GM19023 (cell line): ENCODE results near the gene ANO6.

Experiments used
- ATAC-seq: cut with Tn5 transposase; IDR thresholded peaks from one replicate; pipeline ENCODE4 v1.9.1; 2021; ENCODE audit warnings: mild to moderate bottlenecking, moderate library complexity; ENCODE audit not compliant: unreplicated experiment

ANO6 gene

GRCh38 chr12:45342171-45342570, 126.3 kb downstream of the ANO6 start:
- ATAC-seq: no peak

GRCh38 chr12:45342848-45343247, 127.0 kb downstream of the ANO6 start:
- ATAC-seq: no peak

GRCh38 chr12:45343269-45344051, 127.6 kb downstream of the ANO6 start:
- ATAC-seq: no peak

- ATAC-seq: no peak
Observed at GRCh38 chr12:45348311-45348710, 132.4 kb downstream of the ANO6 start.

GRCh38 chr12:45348986-45349385, 133.1 kb downstream of the ANO6 start:
- no peak for ATAC-seq

- ATAC-seq: no peak
Observed at GRCh38 chr12:45349916-45350315, 134.0 kb downstream of the ANO6 start.

GRCh38 chr12:45350861-45351260, 135.0 kb downstream of the ANO6 start:
- no peak for ATAC-seq

GRCh38 chr12:45351921-45352670, 136.2 kb downstream of the ANO6 start:
- no peak for ATAC-seq

GRCh38 chr12:45353944-45354343, 138.0 kb downstream of the ANO6 start:
- ATAC-seq: no peak

GRCh38 chr12:45354399-45354798, 138.5 kb downstream of the ANO6 start:
- peak; percentile 90 for ATAC-seq

GRCh38 chr12:45355730-45356129, 139.8 kb downstream of the ANO6 start:
- ATAC-seq: no peak

GRCh38 chr12:45356822-45357538, 141.1 kb downstream of the ANO6 start:
- no peak for ATAC-seq

GRCh38 chr12:45357539-45358417, 141.9 kb downstream of the ANO6 start:
- ATAC-seq: no peak

GRCh38 chr12:45362291-45362690, 146.4 kb downstream of the ANO6 start:
- no peak for ATAC-seq

- no peak for ATAC-seq
Observed at GRCh38 chr12:45363903-45364302, 148.0 kb downstream of the ANO6 start.

GRCh38 chr12:45368841-45369489, 153.1 kb downstream of the ANO6 start:
- ATAC-seq: no peak

GRCh38 chr12:45377815-45378214, 161.9 kb downstream of the ANO6 start:
- ATAC-seq: no peak

- no peak for ATAC-seq
Observed at GRCh38 chr12:45379261-45379660, 163.4 kb downstream of the ANO6 start.

GRCh38 chr12:45381351-45381750, 165.5 kb downstream of the ANO6 start:
- no peak for ATAC-seq

GRCh38 chr12:45388545-45388944, 172.7 kb downstream of the ANO6 start:
- ATAC-seq: no peak
